Measurements from ENCODE around the gene PRKCE. TPM values are rescaled to one million over a fixed set of nuclear protein-coding genes. Genes with fewer than 3 reads are reported as not detected.

PRKCE gene
- total RNA-seq, 4 donors from 2014 or later = 5.9 to 21.2 (median 18.5) TPM

DNA sequence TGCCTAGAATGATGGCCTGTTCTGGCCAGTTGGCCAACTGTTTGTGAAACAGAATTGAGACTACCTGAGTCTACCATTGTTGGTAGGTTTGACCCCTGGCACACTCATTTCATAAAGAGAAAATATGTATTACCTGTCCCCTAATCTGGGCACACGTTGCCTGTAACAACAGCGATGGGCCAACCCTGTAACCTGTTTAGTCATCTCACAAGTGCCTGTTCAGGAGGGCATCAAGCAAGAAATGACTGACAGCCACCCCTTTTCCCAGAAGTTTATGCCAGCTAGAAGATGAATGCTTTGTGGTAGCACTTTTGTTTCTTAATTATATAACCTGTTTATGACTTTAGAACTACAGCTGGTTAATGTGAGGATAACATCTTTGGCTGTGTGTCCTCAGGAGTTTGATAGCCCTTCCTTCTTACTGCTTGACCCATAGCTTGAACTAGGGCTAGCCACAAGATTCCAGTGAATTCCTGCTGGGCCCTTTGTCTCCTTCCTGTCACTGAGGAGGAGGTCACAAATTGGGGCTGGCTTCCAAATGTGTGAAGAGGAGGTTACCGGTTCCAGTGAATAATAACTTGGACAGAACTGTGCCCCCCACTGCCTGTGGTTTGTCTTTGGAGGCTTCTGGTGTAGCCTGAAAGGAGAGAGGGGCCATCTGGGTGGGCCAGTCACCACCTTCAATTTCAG is 371.8 kb downstream of the PRKCE start:
- Histone ChIP-seq H3K4me1 (no peaks in the 10 kb centered on the region), H3K27ac (no peak overlapping the region), H3K27me3 (no peaks in the 10 kb centered on the region), H3K4me3 (no peak overlapping the region), H3K36me3 (peaks cover 0 to 55% of the 10 kb centered on the region in 2 donors), H3K9me3 (no peaks in the 10 kb centered on the region)
- WGBS, 2 donors (ENCODE audit: low coverage in 1 of 2) = 95 to 100% methylated on average over 2 of the region's 3 CpGs
- no peak for ATAC-seq
- no peak for TF ChIP-seq POLR2A (IDR thresholded peaks at IDR 0.05)
- TF ChIP-seq, protein P1, sequence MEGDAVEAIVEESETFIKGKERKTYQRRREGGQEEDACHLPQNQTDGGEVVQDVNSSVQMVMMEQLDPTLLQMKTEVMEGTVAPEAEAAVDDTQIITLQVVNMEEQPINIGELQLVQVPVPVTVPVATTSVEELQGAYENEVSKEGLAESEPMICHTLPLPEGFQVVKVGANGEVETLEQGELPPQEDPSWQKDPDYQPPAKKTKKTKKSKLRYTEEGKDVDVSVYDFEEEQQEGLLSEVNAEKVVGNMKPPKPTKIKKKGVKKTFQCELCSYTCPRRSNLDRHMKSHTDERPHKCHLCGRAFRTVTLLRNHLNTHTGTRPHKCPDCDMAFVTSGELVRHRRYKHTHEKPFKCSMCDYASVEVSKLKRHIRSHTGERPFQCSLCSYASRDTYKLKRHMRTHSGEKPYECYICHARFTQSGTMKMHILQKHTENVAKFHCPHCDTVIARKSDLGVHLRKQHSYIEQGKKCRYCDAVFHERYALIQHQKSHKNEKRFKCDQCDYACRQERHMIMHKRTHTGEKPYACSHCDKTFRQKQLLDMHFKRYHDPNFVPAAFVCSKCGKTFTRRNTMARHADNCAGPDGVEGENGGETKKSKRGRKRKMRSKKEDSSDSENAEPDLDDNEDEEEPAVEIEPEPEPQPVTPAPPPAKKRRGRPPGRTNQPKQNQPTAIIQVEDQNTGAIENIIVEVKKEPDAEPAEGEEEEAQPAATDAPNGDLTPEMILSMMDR (IDR thresholded peaks at IDR 0.05) = no peak
- no peak for TF ChIP-seq EP300 (IDR thresholded peaks at IDR 0.05)
- no peak for TF ChIP-seq POLR2AphosphoS5 (IDR thresholded peaks at IDR 0.05)

DNA sequence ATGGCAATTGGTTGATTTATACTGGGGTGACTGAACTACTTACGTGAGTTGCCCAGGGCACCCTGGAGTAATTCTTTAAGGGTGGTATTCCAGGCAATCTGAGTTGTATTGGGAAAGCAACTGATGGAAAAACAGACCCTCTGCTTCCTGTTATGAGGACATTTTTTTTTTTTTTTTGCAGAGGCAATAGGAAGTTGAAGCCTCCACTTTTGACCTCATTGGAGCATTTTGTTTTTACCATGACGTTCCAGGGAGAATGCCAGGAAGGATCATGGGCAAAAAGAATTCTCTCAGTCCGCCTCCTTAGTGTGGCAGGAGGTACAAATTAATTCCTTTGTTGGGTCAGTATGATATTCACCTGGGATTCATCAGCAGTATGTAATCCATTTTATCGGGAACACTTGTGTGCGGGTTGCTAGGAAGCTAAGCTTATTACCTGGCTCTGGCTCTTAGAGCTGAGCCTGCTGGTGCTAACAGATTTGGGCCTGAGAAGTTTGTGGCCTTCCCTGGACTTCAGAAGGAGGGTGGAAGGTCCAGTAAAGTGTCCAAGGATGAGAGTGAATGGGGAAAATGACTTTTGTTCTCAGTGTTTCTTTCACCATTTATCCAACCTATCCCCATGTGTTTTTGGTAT is 372.8 kb downstream of the PRKCE start:
- no peak for ATAC-seq
- no peaks in the 10 kb centered on the region for H3K27me3 ChIP-seq
- TF ChIP-seq POLR2AphosphoS5 (IDR thresholded peaks at IDR 0.05) = no peak
- TF ChIP-seq EP300 (IDR thresholded peaks at IDR 0.05) = no peak
- TF ChIP-seq, protein P1 (IDR thresholded peaks at IDR 0.05) = no peak
- TF ChIP-seq POLR2A (IDR thresholded peaks at IDR 0.05) = no peak
- no peak overlapping the region for H3K27ac ChIP-seq
- no peak overlapping the region for H3K4me3 ChIP-seq
- H3K4me1 ChIP-seq = peaks cover 0 to 2% (median 0%) of the 10 kb centered on the region in 3 donors
- no peaks in the 10 kb centered on the region for H3K9me3 ChIP-seq
- H3K36me3 ChIP-seq = peaks cover 0 to 46% of the 10 kb centered on the region in 2 donors
- 84 to 85% methylated on average over 5 of the region's 5 CpGs for WGBS, 2 donors (ENCODE audit: low coverage in 1 of 2)

DNA sequence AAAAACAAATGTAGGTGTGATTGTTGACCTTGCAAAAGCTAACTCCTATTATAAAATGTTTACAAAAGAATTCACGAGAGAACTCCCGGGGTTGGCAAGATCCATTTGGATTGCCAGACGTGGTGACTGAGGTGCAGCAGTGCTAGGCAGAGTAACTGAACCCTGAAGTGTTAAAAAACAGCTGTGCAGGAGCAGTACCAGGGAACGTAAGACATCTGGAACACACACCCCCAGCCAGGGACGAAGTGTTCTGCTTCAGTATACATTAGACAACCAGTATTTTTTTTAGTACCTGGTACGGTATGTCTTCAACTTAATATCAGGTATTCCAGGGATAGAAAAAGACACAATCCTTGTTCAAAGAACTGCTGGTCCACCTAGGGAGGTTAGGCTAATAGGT is 373.6 kb downstream of the PRKCE start:
- Histone ChIP-seq H3K36me3 (peaks cover 0 to 38% of the 10 kb centered on the region in 2 donors), H3K27ac (no peak overlapping the region), H3K4me1 (peaks cover 0 to 10% (median 0%) of the 10 kb centered on the region in 3 donors), H3K9me3 (no peaks in the 10 kb centered on the region), H3K27me3 (no peaks in the 10 kb centered on the region), H3K4me3 (no peak overlapping the region)
- ATAC-seq = no peak
- no peak for TF ChIP-seq POLR2AphosphoS5 (IDR thresholded peaks at IDR 0.05)
- 48 to 56% methylated on average over 4 to 6 of the region's 6 CpGs for WGBS, 2 donors (ENCODE audit: low coverage in 1 of 2)

DNA sequence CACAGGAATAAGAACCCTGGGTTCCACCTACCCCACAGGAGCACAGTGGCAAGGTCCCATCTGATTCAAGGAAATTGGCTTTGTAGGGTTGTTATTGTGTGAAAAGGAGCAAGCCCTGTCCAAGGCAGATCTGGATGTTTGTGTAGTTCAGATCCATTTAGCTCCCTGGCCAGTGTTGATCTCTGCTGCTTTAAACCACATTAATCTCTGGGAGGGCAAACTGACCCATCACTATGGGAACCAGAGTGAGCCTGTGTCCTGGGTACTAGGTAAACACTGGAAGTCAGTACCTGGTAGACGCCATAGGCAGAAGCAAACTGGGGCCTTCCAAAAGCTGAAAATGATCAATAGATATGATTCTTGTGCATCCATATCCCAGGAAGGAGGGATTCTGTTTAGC is 374.2 kb downstream of the PRKCE start:
- H3K4me3 ChIP-seq = no peak overlapping the region
- ATAC-seq = no peak
- H3K27ac ChIP-seq = no peak overlapping the region
- H3K27me3 ChIP-seq = no peaks in the 10 kb centered on the region
- TF ChIP-seq POLR2A (IDR thresholded peaks at IDR 0.05) (no peak), EP300 (IDR thresholded peaks at IDR 0.05) (no peak), POLR2AphosphoS5 (IDR thresholded peaks at IDR 0.05) (no peak)
- TF ChIP-seq, protein P1 (IDR thresholded peaks at IDR 0.05) = no peak
- H3K4me1 ChIP-seq = peaks cover 0 to 16% (median 0%) of the 10 kb centered on the region in 3 donors
- WGBS, 2 donors (ENCODE audit: low coverage in 1 of 2) = no CpG with 5 or more reads among the region's 1 CpG
- peaks cover 0 to 33% of the 10 kb centered on the region in 2 donors for H3K36me3 ChIP-seq
- no peaks in the 10 kb centered on the region for H3K9me3 ChIP-seq

DNA sequence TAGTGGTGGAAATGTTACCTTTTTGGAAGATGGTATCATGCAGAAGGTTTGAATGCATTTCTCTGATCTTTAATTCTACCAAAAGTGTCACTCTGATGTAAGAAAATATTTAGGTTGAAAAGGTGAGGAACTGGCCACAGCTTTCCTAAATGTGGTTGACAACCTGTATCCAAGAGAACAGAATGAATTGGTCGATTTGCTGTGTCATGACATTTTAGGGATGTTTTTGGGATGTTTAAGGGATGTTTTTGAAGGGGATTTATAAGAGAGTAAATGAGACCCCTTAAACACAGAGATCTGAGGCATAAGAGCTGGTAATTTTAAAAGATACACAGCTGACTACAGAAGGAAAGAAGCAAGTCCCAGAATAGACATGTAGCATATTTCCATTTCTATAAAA is 375.0 kb downstream of the PRKCE start:
- ATAC-seq = no peak

More for the DNA sequence above, 375.0 kb downstream of the PRKCE start:
- H3K36me3 ChIP-seq = peaks cover 0 to 26% of the 10 kb centered on the region in 2 donors
- H3K4me1 ChIP-seq = peaks cover 0 to 24% (median 3%) of the 10 kb centered on the region in 3 donors
- H3K27ac ChIP-seq = no peak overlapping the region
- TF ChIP-seq, protein P1 (IDR thresholded peaks at IDR 0.05) = no peak
- TF ChIP-seq POLR2AphosphoS5 (IDR thresholded peaks at IDR 0.05) (no peak), EP300 (IDR thresholded peaks at IDR 0.05) (no peak), POLR2A (IDR thresholded peaks at IDR 0.05) (no peak)
- no peak overlapping the region for H3K4me3 ChIP-seq
- no peaks in the 10 kb centered on the region for H3K27me3 ChIP-seq
- H3K9me3 ChIP-seq = no peaks in the 10 kb centered on the region
- 69 to 75% methylated on average over 1 of the region's 1 CpG for WGBS, 2 donors (ENCODE audit: low coverage in 1 of 2)
